Measurements from ENCODE around the gene UGGT2. TPM values are rescaled to one million over a fixed set of nuclear protein-coding genes. Genes with fewer than 3 reads are reported as not detected.

UGGT2 gene
- total RNA-seq, 1 experiment from 2014 or later = 34.5 TPM

- WGBS (ENCODE audit: extremely low coverage, insufficient read length, low lambda C conversion rate) = no CpG with 5 or more reads among the region's 1 CpG
- no peak overlapping the region for H2BK5ac ChIP-seq (ENCODE audit: insufficient read length, low read length)
- no peak overlapping the region for H3K23ac ChIP-seq (ENCODE audit: insufficient read length, low read depth, low read length)
- no peak overlapping the region for H3K4me3 Mint-ChIP-seq
- H3K4me2 ChIP-seq (ENCODE audit: insufficient read depth, insufficient read length, low read length) = no peak overlapping the region
- H3K27ac ChIP-seq (ENCODE audit: insufficient read length, low read depth, low read length) = no peak overlapping the region
- H3K23me2 ChIP-seq (ENCODE audit: insufficient read length, low read depth, low read length, poor library complexity, severe bottlenecking) = no peaks in the 10 kb centered on the region
- H4K20me1 ChIP-seq (ENCODE audit: control insufficient read depth, insufficient read depth, insufficient read length) = no peaks in the 10 kb centered on the region
- H3K9me3 ChIP-seq (ENCODE audit: control insufficient read depth, low read depth, low read length) = no peaks in the 10 kb centered on the region
- no peak overlapping the region for H2BK20ac ChIP-seq (ENCODE audit: low read depth, low read length, poor library complexity, severe bottlenecking)
- no peak overlapping the region for H3K18ac ChIP-seq (ENCODE audit: insufficient read length, low read depth, low read length)
- H3K4me1 ChIP-seq (ENCODE audit: insufficient read depth, low read length) = no peaks in the 10 kb centered on the region
- H2BK12ac ChIP-seq (ENCODE audit: insufficient read length, low read depth, low read length) = no peak overlapping the region
- H4K5ac ChIP-seq (ENCODE audit: insufficient read length, low read depth, low read length) = no peak overlapping the region
- no peak overlapping the region for H3K4ac ChIP-seq (ENCODE audit: low read depth, low read length)
- no peak overlapping the region for H3T11ph ChIP-seq (ENCODE audit: low read length)
- peaks cover 2 to 21% (median 6%) of the 10 kb centered on the region in 3 experiments; a peak in 5 of 7 replicates for H3K36me3 Mint-ChIP-seq (ENCODE audit: insufficient read depth in 1 of 3, low read depth in 3 of 3)
- no peak for DNase-seq
- H4K91ac ChIP-seq (ENCODE audit: insufficient read length, low read depth, low read length) = no peak overlapping the region
- H3K9me3 Mint-ChIP-seq = no peaks in the 10 kb centered on the region
- H3K27ac Mint-ChIP-seq = no peak overlapping the region
- no peaks in the 10 kb centered on the region for H3K79me2 ChIP-seq (ENCODE audit: insufficient read depth, low read length)
- H2BK120ac ChIP-seq (ENCODE audit: low read depth, low read length, poor library complexity, severe bottlenecking) = no peak overlapping the region
- H3K56ac ChIP-seq (ENCODE audit: insufficient read length, low read depth, low read length) = no peak overlapping the region
- H2AFZ ChIP-seq (ENCODE audit: low read length) = no peak overlapping the region
- H2AK5ac ChIP-seq (ENCODE audit: insufficient read length, low read length) = no peak overlapping the region
- no peak for TF ChIP-seq CTCF (conservative IDR thresholded peaks at IDR 0.05)
- H3K14ac ChIP-seq (ENCODE audit: insufficient read depth, low read length) = no peak overlapping the region
- H3K79me1 ChIP-seq (ENCODE audit: insufficient read depth, low read depth, low read length, poor library complexity, severe bottlenecking) = no peaks in the 10 kb centered on the region
- H3K27me3 ChIP-seq (ENCODE audit: insufficient read depth, low read length) = no peaks in the 10 kb centered on the region
- H3K9ac ChIP-seq (ENCODE audit: extremely low read depth, insufficient read length, low read length) = no peak overlapping the region
- no peak overlapping the region for H2BK15ac ChIP-seq (ENCODE audit: low read depth, low read length)
- no peaks in the 10 kb centered on the region for H3K4me1 Mint-ChIP-seq
- H4K8ac ChIP-seq (replicated peaks; ENCODE audit: insufficient read length, low read depth, low read length) = no peak overlapping the region
- H3K27me3 Mint-ChIP-seq (ENCODE audit: low read depth) = no peaks in the 10 kb centered on the region
Observed at GRCh38 chr13:95880331-95880730, 172.9 kb downstream of the UGGT2 start.
